Sciatic nerve (tissue), 2 donors: ENCODE data around the gene CACNA1E. TPM values are rescaled to one million over a fixed set of nuclear protein-coding genes. Genes with fewer than 3 reads are reported as not detected.

Experiments used
- ATAC-seq: fragments of 200-7000 bp; cut with Tn5 transposase; one replicate; pipeline ENCODE4 v1.9.1; 2020; ENCODE audit warnings: mild to moderate bottlenecking, moderate library complexity
- DNase-seq: peaks from one replicate; pipeline ENCODE4 v3.0.0-alpha.2; 2020; ENCODE audit warnings: low spot score
- intact Hi-C: fragments of 100-400 bp; cut with DNase I; formaldehyde crosslinking; loops from one replicate; pipeline ENCODE4 v1.14.2; 2022
- total RNA-seq: library from RNA; stranded (reverse); fragmentation: NEBNext Ultra II Directional; extraction: Animal tissue kit (Norgen Biotek cat#: 25700); gene quantifications from one replicate; pipeline ENCODE4 v1.2.1, GENCODE V29; 2021
- donor health status: DM: no; HTN: no; CAD: no.
- donor health status: DM: no; HTN: no; CAD: no.

Gene CACNA1E
- total RNA-seq, 1 donor from 2014 or later: 0.04 TPM

DNA sequence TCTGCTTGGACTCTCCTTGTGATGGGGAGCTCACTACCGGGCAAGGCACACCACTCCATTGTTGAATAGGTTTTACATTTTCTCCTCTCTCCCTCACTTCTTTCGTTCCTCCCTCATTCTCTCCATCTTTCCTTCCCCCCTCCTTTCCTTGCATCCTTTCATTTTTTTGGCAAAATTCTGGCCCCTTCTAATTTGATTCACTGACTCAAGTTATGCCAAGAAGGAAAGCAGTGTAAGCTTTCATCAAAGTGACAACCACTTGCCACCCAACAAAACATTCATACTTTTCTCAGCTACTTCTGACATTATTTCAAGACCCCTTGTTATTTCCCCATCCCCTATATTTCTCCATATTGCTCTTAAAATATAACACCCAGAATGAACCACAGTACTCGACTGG, 68.4 kb downstream of the CACNA1E start:
- intact Hi-C loops: no loop called here
- ATAC-seq (no peak), DNase-seq (no peak)

GRCh38 chr1:181554465-181554864, 71.1 kb downstream of the CACNA1E start:
- DNase-seq (no peak), ATAC-seq (no peak)
- intact Hi-C loops: no loop called here

DNA sequence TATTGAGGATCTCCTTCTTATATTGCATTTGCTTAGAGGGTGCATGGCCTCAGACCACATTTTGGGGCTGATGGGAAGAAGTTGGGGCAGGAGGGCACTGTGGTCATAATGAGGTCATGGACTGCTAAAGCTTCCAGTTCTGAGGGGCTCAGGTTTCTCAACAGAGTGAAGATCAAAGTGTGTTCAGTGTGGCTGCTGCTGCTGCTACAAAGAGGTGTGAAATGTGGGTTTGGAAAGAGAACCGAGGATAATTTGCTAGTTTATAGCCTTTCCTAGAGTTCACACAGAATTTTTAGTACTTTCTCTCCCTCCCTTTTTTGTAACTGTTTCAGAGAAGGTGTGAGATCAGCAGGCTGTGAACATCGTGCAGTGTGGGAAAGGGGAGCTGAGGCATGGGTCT, 73.3 kb downstream of the CACNA1E start:
- DNase-seq (no peak), ATAC-seq (no peak)
- intact Hi-C loops: no loop called here

DNA sequence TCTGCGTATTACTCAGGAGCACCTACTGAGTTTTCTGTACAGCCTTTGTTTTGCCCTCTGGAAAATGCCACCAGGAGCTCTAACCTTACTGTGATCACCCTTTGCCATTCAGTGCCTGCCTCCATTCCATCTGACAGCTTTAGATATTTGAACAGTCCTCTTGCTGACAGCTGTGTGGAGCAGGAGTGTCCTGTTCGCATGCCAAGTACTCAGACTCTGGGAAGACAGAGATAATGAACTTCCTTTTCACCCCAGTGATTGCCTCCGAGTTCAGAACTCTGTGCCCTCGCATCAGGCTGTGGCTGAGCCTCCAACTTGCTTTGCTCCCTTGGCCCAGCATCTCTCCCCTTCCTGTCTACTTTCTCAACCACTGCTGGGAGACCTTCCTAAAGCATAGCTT, 74.0 kb downstream of the CACNA1E start:
- DNase-seq (no peak), ATAC-seq (no peak)

GRCh38 chr1:181558416-181558815, 75.1 kb downstream of the CACNA1E start:
- intact Hi-C loops: no loop called here
- ATAC-seq: no peak
- no peak for DNase-seq

More for the DNA sequence above, 74.0 kb downstream of the CACNA1E start:
- intact Hi-C loops: no loop called here

DNA sequence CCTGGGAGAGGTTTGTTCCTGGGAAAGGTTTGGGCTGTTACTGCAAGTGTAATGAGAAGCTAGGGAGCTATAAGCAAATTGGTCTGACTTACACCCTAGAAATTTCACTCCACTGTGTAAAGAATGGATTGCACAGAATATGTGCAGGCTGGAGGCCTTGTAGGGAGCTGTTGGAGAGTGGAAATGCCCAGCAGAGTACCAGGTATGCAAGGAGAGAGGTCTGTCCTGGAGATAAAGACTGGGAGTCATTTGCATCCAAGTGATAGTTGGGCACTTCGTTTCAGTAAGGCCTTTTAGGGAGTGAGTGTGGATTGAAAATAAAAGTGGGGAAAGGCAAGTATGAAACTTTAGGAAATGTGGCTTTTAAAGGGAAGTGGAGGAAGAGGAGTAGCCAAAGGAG, 75.8 kb downstream of the CACNA1E start:
- ATAC-seq (no peak), DNase-seq (no peak)
- intact Hi-C loops: no loop called here

DNA sequence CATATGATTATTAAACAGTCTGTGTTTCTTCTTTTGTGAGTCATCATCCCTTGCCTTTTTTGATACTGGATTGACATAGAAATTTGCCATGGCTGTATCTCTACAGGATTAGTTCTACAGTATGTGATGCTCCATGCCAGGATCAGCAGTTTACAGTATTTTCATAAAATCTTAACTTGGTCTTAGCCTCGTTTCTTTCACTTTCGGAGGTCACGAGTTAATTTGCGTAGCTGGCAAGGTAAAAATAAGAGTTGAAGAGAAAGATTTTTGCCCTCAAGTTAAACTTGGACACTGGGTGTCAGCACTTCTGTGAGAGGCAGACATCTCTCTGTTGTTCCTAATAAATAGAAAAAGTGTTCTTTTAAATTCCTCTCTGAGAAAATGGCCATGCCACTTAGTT, 79.1 kb downstream of the CACNA1E start:
- no peak for DNase-seq
- intact Hi-C loops: no loop called here
- no peak for ATAC-seq

- ATAC-seq: no peak
- no peak for DNase-seq
- intact Hi-C loops: no loop called here
These were observed 85.4 kb downstream of the CACNA1E start for GRCh38 chr1:181568736-181569135.

- ATAC-seq (no peak), DNase-seq (no peak)
- intact Hi-C loops: no loop called here
These were observed 94.2 kb downstream of the CACNA1E start for GRCh38 chr1:181577475-181577874.

GRCh38 chr1:181583598-181583997, 100.3 kb downstream of the CACNA1E start:
- no peak for ATAC-seq
- intact Hi-C loops: no loop called here
- no peak for DNase-seq

- ATAC-seq (no peak), DNase-seq (no peak)
- intact Hi-C loops: no loop called here
These were observed 104.6 kb downstream of the CACNA1E start for GRCh38 chr1:181587870-181588438.

DNA sequence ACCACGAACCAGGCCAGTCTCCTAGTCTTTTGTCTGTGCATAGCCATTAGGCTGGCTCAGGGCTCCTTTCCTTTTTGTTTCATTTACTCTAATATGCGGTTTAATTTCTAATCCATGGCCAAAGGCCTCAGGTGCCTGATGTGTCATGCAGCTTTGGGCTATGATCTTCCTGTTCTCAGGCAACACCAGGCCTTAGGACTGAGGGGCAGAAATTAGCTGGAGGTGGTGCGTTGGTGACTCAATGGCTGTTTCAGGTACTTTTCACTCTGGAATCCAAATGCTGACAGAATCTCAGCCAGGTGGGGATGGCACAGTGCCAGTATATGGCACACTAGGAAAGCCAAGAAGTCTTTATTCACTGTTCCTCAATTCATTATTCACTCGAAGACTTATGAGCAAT, 105.3 kb downstream of the CACNA1E start:
- intact Hi-C loops: no loop called here
- DNase-seq: no peak
- ATAC-seq: no peak

GRCh38 chr1:181592255-181592859, 109.0 kb downstream of the CACNA1E start:
- DNase-seq (no peak), ATAC-seq (no peak)
- intact Hi-C loops: no loop called here

- no peak for ATAC-seq
- intact Hi-C loops: no loop called here
These were observed 109.7 kb downstream of the CACNA1E start for GRCh38 chr1:181593042-181593441.

GRCh38 chr1:181594553-181594952, 111.2 kb downstream of the CACNA1E start:
- no peak for ATAC-seq
- DNase-seq: no peak
- intact Hi-C loops: no loop called here

More at GRCh38 chr1:181593042-181593441, 109.7 kb downstream of the CACNA1E start:
- no peak for DNase-seq

- ATAC-seq (no peak), DNase-seq (no peak)
- intact Hi-C loops: no loop called here
These were observed 111.9 kb downstream of the CACNA1E start for GRCh38 chr1:181595234-181595633.

- DNase-seq: no peak
- no peak for ATAC-seq
- intact Hi-C loops: no loop called here
These were observed 118.1 kb downstream of the CACNA1E start for GRCh38 chr1:181601186-181601950.

GRCh38 chr1:181603735-181604410, 120.6 kb downstream of the CACNA1E start:
- ATAC-seq (no peak), DNase-seq (no peak)
- intact Hi-C loops: no loop called here

GRCh38 chr1:181604482-181605249, 121.3 kb downstream of the CACNA1E start:
- intact Hi-C loops: no loop called here
- DNase-seq (no peak), ATAC-seq (no peak)
